Adipocyte (in vitro differentiated cells): ENCODE results near the gene PPP2R1B.

Experiments
- DNase-seq: peaks from one replicate; pipeline ENCODE4 v3.0.0-alpha.2; 2015; ENCODE audit warnings: low read depth
- H3K27me3 ChIP-seq: replicated peaks from 2 replicates; pipeline ENCODE4 v1.7.0; 2013; ENCODE audit warnings: mild to moderate bottlenecking, low read length, moderate library complexity; ENCODE audit not compliant: control insufficient read depth, insufficient read depth
- H3K36me3 ChIP-seq: 2 replicates; pipeline ENCODE4 v1.7.0; 2013; ENCODE audit warnings: low read length, mild to moderate bottlenecking, moderate library complexity; ENCODE audit not compliant: control insufficient read depth, insufficient read depth, severe bottlenecking
- H3K4me1 ChIP-seq: 2 replicates; pipeline ENCODE4 v1.7.0; 2013; ENCODE audit warnings: mild to moderate bottlenecking, low read length, moderate library complexity; ENCODE audit not compliant: control insufficient read depth, insufficient read depth
- H3K4me3 ChIP-seq: 2 replicates; pipeline ENCODE4 v1.7.0; 2013; ENCODE audit warnings: mild to moderate bottlenecking, low read length, moderate library complexity
- H3K9ac ChIP-seq: 2 replicates; pipeline ENCODE4 v1.7.0; 2013; ENCODE audit warnings: mild to moderate bottlenecking, low read length, moderate library complexity
- H3K9me3 ChIP-seq: 2 replicates; pipeline ENCODE4 v1.7.0; 2013; ENCODE audit warnings: mild to moderate bottlenecking, low read length, moderate library complexity; ENCODE audit not compliant: control insufficient read depth

Gene PPP2R1B

DNA sequence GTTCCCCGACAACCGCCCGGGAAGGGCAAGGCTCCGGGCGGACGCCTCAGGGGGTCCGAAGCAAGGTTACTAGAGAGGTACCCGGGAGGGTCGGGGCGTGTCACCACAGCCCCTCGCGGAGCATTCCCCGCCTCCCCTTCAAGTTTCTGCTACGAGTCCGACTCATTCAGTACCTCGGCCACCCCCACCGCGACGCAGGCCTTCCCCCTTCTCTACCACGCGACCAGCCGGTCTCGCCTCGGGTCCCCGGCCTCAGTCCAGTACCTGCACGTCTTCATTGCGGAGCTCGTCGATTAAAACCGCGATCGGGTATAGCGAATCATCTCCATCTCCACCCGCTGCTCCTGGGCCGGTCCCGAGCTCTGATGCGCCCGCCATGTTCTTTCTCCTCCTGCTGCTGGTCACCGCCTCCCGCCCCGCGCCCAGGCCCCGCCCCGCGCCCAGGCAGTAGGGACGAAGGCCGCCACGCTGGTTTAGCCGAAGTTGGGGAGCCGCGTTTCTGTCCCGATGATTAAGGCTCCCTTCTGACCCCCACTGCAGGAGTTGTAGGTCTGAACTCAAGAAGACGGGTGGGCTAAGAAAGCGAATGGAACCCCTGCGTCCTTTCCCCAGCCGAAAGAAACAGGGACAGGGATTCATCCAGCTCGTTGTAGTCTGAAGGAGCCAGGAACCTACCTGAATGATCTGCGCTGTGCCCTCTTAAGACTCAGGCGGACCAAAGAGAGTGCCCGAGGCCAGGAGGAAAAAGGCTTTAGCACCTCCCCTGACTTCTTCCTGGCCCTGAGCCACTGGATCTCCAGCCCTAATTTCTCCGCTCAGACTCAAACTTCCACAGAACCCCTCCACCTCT, at the start of gene PPP2R1B:
PPP2R1B (minus strand) TSS at position 406 of the 850 bp plus-strand sequence; CDS start at position 378, 28 bp downstream.
- no peaks in the 10 kb centered on the region for H3K9me3 ChIP-seq
- peaks cover 30% of the 10 kb centered on the region for H3K36me3 ChIP-seq
- peak within 1 kb of the TSS; percentile 94 for H3K9ac ChIP-seq
- peaks cover 30% of the 10 kb centered on the region for H3K4me1 ChIP-seq
- no peaks in the 10 kb centered on the region for H3K27me3 ChIP-seq
- DNase-seq = peak; percentile 92
- H3K4me3 ChIP-seq = peak within 1 kb of the TSS; percentile 95

- no peak for DNase-seq
- Histone ChIP-seq H3K4me1 (peaks cover 25% of the 10 kb centered on the region), H3K27me3 (no peaks in the 10 kb centered on the region), H3K9ac (no peak overlapping the region), H3K4me3 (no peak overlapping the region), H3K36me3 (peaks cover 22% of the 10 kb centered on the region), H3K9me3 (no peaks in the 10 kb centered on the region)
Observed at GRCh38 chr11:111815489-111815888, 49.3 kb upstream of the PPP2R1B start.

DNA sequence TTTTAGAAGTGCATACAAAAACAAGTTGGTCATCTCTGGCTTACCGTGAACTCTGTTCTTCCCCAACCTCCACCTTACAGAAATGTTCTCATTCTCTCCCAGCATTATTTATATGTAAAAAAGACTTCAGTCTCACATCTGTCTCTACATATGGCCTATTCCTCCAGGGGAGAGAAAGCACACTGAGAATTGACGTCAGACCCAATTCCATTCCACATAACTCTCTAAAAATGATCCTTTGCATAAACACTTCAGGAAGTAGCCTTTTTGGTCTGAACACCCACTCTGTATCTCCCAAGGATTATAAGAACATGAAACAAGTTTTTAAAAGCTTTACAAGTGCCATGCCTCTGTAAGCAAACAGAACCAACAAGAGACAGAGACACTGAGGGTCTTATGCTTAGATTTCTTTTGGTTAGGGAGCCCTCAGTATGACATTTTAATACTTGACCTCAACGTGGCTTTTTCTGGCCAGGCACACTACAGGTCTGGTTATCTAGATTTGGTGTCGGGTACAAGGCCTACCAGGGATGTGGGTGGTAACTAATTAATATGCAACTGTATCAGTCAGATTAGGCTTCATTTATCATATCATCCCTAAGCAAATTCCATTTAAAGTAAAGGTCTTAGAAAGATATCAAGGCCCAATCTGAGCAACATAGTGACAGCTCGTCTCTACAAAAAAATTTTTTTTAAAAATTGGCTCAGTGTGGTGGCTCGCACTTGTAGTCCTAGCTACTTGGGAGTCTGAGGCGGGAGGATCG, 48.5 kb upstream of the PPP2R1B start:
- no peak for DNase-seq
- no peak overlapping the region for H3K9ac ChIP-seq
- peaks cover 18% of the 10 kb centered on the region for H3K4me1 ChIP-seq
- H3K9me3 ChIP-seq = no peaks in the 10 kb centered on the region
- H3K36me3 ChIP-seq = peaks cover 29% of the 10 kb centered on the region
- no peak overlapping the region for H3K4me3 ChIP-seq
- no peaks in the 10 kb centered on the region for H3K27me3 ChIP-seq

- no peaks in the 10 kb centered on the region for H3K9me3 ChIP-seq
- no peak overlapping the region for H3K4me3 ChIP-seq
- H3K4me1 ChIP-seq = peaks cover 11% of the 10 kb centered on the region
- peaks cover 36% of the 10 kb centered on the region for H3K36me3 ChIP-seq
- H3K27me3 ChIP-seq = no peaks in the 10 kb centered on the region
- no peak overlapping the region for H3K9ac ChIP-seq
- no peak for DNase-seq
Observed at GRCh38 chr11:111814106-111814505, 47.9 kb upstream of the PPP2R1B start.

- no peaks in the 10 kb centered on the region for H3K27me3 ChIP-seq
- no peak for DNase-seq
- no peaks in the 10 kb centered on the region for H3K4me1 ChIP-seq
- no peaks in the 10 kb centered on the region for H3K9me3 ChIP-seq
- H3K4me3 ChIP-seq = no peak overlapping the region
- H3K36me3 ChIP-seq = peaks cover 51% of the 10 kb centered on the region
- no peak overlapping the region for H3K9ac ChIP-seq
Observed at GRCh38 chr11:111812211-111812610, 46.0 kb upstream of the PPP2R1B start.

- H3K4me1 ChIP-seq = no peaks in the 10 kb centered on the region
Observed at GRCh38 chr11:111811445-111811844, 45.3 kb upstream of the PPP2R1B start.

DNA sequence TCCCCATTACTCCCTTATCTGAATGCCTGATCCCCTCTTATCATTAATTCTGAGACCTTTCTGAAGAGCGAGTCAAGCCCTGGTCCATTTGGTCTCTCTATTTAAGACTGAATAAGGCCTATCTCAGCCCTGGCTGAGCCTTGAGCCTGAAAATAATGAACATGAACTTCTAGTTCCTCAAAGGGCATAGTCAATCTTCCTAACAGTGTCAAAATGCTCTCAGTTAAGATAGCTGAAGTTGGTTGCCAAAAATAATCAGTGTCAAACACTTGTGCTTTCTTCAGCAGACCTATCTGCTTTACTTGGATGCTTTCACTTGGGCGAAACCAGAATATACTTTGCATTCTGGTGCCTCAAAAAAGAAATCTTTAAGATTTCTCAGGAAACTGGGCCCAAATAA, 42.6 kb upstream of the PPP2R1B start:
- no peaks in the 10 kb centered on the region for H3K27me3 ChIP-seq
- DNase-seq = no peak
- no peaks in the 10 kb centered on the region for H3K9me3 ChIP-seq
- H3K4me3 ChIP-seq = no peak overlapping the region
- H3K36me3 ChIP-seq = peaks cover 60% of the 10 kb centered on the region
- no peaks in the 10 kb centered on the region for H3K4me1 ChIP-seq
- no peak overlapping the region for H3K9ac ChIP-seq

More at GRCh38 chr11:111811445-111811844, 45.3 kb upstream of the PPP2R1B start:
- no peak for DNase-seq
- no peaks in the 10 kb centered on the region for H3K27me3 ChIP-seq
- H3K9ac ChIP-seq = no peak overlapping the region
- H3K36me3 ChIP-seq = peaks cover 54% of the 10 kb centered on the region
- no peak overlapping the region for H3K4me3 ChIP-seq
- no peaks in the 10 kb centered on the region for H3K9me3 ChIP-seq

GRCh38 chr11:111808063-111808588, 41.9 kb upstream of the PPP2R1B start:
- Histone ChIP-seq H3K4me1 (no peaks in the 10 kb centered on the region), H3K4me3 (no peak overlapping the region), H3K36me3 (peaks cover 66% of the 10 kb centered on the region), H3K9me3 (no peaks in the 10 kb centered on the region), H3K27me3 (no peaks in the 10 kb centered on the region), H3K9ac (no peak overlapping the region)
- DNase-seq = no peak

DNA sequence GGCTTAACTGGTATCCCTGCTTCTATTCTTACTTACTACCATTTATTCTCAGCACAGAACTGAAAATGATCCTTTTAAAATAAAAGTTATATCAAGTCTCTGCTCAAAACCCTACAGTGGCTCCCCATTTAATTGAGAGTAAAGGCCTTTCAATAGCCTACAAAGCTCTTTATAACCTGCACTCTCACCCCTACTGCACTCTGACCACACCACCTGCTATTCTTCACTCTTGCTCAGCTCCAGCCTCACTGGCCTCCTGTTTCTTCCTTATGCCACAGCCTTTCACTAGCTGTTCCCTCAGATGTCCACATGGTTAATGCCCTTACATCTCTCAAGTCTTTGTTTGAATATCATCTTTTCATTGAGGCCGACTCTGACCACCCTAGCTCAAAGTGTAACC, 40.9 kb upstream of the PPP2R1B start:
- H3K9ac ChIP-seq = no peak overlapping the region
- no peaks in the 10 kb centered on the region for H3K9me3 ChIP-seq
- DNase-seq = no peak
- no peaks in the 10 kb centered on the region for H3K27me3 ChIP-seq
- peaks cover 77% of the 10 kb centered on the region for H3K36me3 ChIP-seq
- no peaks in the 10 kb centered on the region for H3K4me1 ChIP-seq
- H3K4me3 ChIP-seq = no peak overlapping the region

- Histone ChIP-seq H3K4me1 (peaks cover 21% of the 10 kb centered on the region), H3K36me3 (peaks cover 64% of the 10 kb centered on the region), H3K9me3 (no peaks in the 10 kb centered on the region), H3K9ac (no peak overlapping the region), H3K4me3 (no peak overlapping the region), H3K27me3 (no peaks in the 10 kb centered on the region)
- no peak for DNase-seq
Observed at GRCh38 chr11:111801135-111801534, 34.9 kb upstream of the PPP2R1B start.

- Histone ChIP-seq H3K4me1 (peaks cover 49% of the 10 kb centered on the region), H3K36me3 (peaks cover 46% of the 10 kb centered on the region), H3K9ac (no peak overlapping the region), H3K27me3 (no peaks in the 10 kb centered on the region), H3K9me3 (no peaks in the 10 kb centered on the region), H3K4me3 (no peak overlapping the region)
- no peak for DNase-seq
Observed at GRCh38 chr11:111798279-111798678, 32.1 kb upstream of the PPP2R1B start.
